Endothelial cell of umbilical vein (primary cell): ENCODE data around the gene DAB1.

Source experiments
- CTCF ChIP-seq, 2 donors: IDR thresholded peaks; 1 replicate in 1 of 2; 2 replicates in 1 of 2; pipeline ENCODE4 v1.5.1; 2011; ENCODE audit warnings: low read length in 2 of 2, mild to moderate bottlenecking in 2 of 2, moderate library complexity in 2 of 2, control low read depth in 1 of 2, inconsistent platforms in 1 of 2, low read depth in 1 of 2; ENCODE audit not compliant: insufficient read depth in 1 of 2; ENCODE audit errors: extremely low read depth in 1 of 2
- EZH2 ChIP-seq: IDR thresholded peaks from 2 replicates; pipeline ENCODE4 v1.6.1; 2012; ENCODE audit warnings: borderline replicate concordance, low read depth, mild to moderate bottlenecking, moderate library complexity, low read length, inconsistent platforms; ENCODE audit not compliant: severe bottlenecking
- POLR2AphosphoS5 ChIP-seq: IDR thresholded peaks from 2 replicates; pipeline ENCODE4 v1.6.1; 2012; ENCODE audit warnings: low read depth, mild to moderate bottlenecking, control low read depth, low read length, moderate library complexity; ENCODE audit not compliant: insufficient read depth

GRCh38 chr1:56957931-56958330 lies 465.9 kb downstream of the DAB1 start:
- TF ChIP-seq CTCF (IDR thresholded peaks at IDR 0.05; ENCODE audit: extremely low read depth in 1 of 2, insufficient read depth in 1 of 2, low read depth in 1 of 2, low read length in 2 of 2), result no peak
- TF ChIP-seq POLR2AphosphoS5, result no peak
- no peak for TF ChIP-seq EZH2
